NCI-H2081 treated with DMSO at 0.1 percent for 48 hours (cell line): ENCODE results near the gene LRCOL1.

Source experiments
- DNase-seq: peaks from one replicate; lab custom pipeline; 2025; lab: John Stamatoyannopoulos, UW

LRCOL1 gene

DNA sequence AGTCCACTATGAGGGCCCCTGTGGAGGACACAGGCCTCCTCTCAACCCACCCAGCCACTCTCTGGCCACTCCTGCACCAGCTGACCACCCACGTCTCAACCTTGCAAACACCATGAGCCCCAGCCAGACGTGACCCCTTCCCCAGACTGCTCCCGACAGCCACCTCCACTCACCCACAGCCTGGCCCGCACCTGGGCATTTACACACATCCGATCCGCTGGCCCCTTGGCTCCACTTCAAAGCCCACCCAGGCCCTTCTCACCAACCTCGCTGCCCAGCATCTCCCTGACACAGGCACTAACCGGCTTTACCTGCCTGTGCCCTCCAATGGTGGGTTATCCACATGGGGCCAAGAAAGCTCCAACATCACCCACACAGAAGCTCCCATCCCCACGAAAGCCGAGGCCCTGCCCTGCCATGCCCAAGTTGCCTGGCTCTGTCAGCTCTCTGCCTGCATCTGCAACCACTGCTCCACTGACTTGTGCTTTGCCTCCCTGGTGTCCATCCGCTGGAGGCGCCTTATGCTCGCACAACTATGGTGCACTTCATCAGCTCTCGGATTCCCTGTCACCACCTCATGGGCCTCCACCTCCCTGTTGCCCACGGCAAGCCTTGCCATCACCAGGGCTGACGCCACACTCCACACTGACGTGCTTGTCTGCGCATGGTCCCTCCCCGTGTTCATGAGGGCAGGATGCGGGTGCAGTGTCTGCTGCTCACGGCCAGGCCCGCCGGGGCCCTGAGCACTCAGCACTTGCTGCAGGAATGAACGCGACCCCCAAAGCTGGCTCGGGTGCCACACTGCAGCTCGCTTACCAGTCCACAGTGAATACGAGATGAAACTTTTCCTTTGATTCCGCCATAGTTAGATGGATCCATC lies 24.9 kb upstream of the LRCOL1 start:
- no peak for DNase-seq

DNA sequence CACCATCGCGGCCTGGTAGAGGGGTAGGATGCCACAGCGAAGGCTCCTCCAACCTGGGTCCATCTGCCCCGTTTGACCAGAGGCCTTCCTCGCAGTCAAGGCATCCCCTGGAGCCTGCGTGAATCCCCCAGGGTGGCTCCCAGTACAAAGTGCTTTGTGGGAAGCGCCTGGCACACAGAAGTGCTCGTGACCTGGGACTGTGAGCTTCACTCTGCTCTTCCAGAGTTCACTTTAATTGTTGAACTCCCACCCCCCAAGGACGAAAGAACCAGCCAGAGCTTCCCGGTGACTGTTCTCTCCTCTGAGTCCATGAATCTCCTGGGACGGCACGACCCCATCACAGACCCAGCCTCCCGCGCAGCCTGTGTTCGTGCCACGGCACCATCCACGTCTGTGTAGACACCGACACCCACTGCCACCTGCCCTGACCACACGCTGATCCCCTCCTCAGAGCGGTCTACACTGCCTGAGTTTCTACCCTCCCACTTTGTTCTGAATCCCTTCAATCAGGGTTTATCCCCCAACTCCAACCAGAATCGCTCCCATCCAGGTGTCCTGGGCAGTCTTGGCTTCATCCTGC lies 24.1 kb upstream of the LRCOL1 start:
- no peak for DNase-seq

DNA sequence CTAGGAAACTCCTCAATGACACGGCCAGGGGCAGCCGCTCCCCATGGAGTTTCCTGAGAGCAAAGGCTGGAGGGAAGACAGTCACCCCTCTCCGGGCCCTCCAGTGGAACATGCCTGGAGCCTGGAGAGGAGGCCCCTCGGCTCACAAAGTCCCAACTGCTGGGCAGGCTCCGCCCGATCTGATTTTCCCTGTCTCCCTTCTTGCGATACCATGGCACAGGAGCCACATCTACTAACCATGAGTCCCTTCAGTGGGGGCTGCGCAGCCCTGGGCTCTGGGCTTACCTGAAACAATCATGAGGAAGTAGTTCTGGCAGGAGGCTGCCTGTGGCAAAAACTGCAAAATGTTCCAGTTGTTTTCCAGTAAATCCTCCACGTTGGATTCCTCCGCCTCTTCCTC lies 23.5 kb upstream of the LRCOL1 start:
- DNase-seq, result no peak

DNA sequence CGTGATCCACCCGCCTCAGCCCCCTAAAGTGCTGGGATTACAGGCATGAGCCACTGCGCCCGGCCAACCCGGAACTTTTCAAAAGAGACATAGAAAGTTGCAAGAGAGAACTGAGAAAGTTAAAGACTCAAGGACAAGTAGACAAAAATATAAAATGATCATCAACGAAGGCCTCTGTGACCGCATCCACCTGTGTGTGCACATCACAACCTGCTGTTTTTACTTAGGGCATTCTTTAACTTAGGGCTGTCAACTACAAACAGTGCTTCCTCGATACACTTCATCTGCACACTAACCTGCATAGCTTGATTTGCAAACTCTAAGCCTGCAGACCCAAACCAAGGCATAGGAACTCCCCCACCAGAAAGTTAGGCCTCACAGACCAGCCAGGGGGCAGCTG lies 23.0 kb upstream of the LRCOL1 start:
- DNase-seq, result no peak

DNA sequence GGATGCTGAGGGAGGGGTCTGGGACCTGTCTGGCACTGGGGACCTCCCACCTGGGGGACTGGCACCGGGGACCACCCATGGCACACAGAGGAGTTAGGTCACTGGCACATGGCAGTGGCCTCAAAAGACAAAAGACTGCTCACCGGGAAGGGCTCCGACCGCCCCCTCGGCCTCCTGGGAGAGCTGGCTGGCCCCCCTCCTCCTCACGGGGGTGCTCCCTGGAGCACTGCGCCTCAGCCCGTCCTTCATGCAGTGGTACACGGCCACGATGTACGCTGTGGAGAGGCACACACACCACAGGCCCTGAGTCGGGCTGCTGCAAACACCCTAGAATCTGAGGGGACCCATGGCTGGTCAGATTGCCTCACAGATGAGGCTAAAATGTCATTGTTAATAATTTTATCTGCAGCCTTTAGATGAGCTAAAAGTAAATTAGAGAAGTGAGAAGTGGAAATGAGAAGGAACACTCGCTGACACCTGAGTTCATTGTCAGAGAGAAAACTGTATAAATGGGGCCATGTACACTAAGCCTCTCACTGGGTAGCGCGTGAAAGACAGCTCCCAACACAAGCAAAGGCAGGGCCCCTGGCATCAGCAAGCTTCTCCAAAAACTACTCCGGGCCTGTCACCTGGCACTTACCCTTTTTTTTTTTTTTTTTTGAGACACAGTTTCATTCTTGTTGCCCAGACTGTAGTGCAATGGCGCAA lies 22.3 kb upstream of the LRCOL1 start:
- no peak for DNase-seq

DNA sequence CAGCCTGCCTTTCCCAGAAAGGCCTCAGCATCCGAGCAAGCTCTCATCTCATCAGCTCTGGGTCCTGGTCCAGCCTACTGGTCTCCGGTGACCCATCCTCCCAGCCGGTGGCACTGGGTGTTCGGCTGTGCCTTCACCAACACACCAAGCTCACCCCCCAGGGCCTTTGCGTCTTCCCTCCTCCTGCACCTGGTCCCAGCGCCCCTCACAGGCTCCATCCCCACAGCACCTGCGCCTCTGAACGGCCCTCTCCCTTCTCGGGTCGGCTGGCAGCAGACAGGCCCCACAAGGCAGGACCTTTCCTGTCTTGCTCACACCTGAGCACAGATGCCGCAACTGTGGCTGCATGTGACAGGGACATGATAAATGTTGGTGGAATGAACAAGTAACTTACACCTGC lies 21.3 kb upstream of the LRCOL1 start:
- DNase-seq, result no peak

DNA sequence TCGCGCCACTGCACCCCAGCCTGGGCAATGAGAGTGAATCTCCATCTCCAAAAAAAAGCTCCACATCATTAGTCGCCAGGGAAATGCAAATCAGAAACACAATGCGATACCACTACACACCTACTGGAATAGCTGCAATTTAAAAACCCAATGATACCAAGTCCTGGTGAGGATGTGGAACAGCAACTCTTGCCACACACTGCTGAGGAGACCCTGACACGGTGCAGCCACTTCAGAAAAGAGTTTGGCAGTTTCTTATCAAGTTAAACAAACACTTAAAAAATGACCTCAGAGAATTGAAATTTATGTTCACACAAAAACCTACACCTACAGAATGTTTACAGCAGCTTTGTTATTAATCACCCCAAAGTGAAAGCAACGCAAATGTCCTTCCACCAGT lies 20.3 kb upstream of the LRCOL1 start:
- DNase-seq, result no peak

DNA sequence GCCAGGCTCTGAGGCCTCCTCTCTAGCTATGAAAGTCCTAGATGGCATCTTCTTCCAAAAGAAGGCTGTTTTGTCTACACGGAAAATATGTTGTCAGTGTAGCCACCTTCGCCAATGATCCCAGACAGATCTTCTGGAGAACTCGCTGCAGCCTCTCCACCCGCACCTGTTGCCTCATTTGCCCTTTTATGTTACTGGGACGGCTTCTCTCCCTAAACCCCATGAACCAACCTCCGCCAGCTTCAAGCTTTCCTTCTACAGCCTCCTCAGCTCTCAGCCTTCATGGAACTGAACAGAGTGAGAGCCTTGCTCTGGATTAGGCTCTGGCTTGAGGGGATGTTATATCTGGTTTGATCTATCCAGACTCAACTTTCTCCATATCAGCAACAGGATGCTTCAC lies 18.9 kb upstream of the LRCOL1 start:
- no peak for DNase-seq

DNA sequence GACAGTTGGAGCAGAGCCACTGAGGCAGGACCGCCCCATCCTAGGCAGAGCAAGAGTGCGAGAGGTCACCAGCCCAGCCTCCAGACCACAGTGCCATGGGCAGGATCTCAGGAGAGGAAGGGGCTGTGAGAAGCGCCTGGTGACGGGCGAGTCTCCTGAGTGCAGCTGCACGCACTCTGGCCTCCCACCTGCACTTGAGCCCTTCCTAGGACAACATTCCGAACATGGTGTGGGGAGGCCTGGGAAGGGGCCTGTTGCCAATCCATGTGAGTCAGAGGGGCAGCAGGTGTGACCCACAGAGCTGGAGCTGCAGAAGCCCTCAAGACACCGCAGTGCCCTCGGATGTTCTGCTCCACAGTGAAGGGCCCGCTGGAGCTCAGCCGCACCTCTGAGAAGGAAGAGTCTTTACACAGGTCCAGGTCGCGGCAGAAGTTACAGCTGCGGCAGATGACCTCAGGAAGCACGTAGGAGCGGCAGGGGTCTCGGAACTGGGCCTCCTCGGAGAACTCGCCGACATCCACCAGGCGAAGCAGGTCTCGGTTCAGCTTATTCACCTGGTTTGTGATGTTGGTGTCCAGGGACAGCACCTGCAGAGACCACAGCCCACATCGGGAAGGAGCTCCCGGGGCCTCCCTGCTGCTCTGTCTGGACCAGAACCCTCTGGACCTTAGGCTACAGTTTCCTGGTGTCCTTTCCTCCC lies 15.5 kb upstream of the LRCOL1 start:
- DNase-seq, result no peak

DNA sequence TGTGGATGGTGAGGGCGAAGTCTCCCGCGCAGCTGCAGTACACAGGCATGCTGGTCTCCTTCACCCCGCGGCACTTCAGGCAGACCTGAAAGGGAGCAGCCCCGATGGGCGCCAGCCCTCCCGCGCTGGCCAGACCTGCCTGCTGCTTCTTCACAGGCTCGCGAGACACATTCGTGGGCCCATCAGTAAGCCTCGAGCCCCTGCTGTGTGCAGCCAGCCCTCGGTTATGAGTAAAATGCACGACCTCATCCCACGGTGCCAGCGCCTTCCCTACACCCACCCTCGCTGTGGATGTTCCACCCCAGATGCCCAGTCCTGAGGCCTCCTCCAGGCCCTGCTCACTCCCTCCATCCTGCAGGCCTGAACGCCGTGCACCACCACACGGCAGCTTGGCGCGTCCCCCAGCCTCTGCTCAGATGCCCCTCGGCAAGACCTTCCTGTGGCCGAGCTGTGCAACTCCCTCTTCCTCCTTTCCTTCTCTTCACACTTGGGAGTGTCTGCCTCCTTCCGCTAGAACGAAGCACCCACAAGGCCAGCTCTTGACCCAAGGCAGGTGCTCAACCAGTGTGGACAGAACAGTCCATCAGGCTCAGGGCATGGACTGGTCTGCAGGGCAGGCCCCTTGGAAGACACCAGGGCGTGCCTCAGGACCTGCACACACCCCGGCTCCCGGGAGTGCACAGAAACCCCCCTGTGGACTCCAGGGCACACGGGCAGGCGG lies 14.7 kb upstream of the LRCOL1 start:
- DNase-seq, result no peak

DNA sequence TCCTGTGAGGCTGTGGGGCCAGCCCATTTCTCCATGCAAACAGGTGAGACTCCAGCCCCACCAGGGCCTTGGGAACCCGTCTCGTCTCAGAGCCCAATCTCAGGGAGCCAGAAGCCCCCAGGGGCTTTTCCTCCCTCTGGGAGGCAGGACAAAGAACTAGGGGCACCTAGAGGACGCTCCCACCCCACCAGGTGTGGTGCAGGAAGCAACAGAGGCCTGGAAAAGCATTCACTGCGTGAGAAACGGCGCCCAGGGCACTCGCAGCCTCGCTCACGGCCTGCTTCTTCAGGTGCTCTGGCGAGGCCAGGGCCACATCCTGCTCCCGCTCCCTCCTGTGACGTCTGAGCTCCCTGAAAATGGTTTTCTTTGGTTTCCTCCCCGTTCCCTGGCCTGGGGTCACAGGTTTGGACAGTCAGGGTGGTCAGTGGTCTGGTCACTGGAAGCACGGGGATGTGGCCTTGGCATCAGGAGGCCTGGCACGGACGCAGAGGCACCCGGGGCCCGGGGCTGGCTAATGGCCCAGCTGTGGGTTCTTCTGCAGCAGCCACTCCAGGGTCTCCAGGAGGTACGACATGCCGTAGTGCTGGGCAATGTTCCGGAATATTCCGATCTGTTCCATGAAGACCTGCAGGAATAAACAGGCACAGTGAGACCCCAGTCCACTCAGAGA lies 13.9 kb upstream of the LRCOL1 start:
- no peak for DNase-seq

DNA sequence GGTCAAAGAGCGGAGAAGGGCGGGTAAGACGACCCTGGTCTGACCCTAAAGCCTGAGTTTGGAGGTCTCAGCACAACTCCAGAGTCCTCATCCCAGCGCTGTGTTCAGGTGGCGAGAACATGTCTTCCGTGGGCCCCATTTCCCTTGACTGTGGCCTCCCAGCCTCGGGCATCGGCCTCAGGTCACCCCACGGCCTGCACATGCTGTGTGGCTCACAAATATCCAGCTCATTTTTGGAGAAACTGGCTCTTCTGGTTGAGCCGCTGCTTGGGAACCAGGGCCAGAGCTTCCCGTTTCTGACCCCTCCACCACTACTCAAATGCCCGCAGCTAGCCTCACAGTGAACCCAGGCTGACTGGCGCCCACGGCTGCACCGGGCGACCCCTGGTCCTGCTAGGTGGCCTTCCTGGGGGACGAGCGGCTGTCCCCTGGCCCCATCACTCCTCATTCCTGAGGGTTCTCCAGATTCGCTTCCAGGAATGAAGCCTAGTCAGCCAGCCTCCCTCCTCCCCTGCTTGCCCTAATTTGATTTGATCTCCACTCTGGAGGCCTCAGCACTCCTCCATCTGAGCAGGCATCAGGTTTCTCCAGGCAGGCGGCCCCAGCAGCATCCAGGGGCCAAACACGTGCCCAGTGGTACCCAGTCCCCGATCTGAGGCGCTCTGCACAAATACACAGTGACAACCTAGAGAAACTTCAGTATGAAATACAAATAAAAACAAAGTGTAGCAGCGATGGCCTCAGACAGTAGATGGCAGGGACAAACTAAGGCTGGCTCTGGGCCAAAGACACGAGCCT lies 12.9 kb upstream of the LRCOL1 start:
- DNase-seq, result no peak

DNA sequence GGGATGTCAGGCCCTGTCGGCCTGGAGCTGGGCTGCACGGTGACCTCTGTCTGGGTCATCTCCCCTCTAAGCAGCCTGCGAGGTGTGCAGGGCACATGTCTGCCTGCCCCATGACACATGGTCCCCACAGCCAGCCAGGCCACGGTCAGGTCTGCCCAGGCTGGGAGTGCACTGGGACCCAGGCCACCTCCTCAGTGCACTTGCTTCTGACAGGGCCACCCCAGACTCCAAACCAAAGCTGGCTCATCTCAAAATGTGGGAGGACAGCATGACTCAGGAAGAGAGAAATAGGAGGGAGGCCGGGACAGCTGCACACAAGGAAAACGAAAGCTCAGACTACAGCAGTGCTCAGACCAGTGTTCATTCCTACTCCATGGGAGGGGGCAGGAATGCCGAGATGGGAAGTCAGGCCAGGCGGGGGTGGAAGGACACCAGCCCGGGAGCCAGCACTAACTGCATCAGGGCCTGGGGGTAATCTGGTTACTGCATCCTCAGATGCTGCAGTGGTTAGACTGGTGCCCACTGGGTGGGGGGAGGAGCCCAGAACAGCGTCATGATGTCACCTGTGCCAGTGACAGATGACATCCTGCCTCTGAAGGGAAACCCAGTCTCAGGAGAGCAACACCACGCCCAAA lies 12.2 kb upstream of the LRCOL1 start:
- DNase-seq, result no peak

DNA sequence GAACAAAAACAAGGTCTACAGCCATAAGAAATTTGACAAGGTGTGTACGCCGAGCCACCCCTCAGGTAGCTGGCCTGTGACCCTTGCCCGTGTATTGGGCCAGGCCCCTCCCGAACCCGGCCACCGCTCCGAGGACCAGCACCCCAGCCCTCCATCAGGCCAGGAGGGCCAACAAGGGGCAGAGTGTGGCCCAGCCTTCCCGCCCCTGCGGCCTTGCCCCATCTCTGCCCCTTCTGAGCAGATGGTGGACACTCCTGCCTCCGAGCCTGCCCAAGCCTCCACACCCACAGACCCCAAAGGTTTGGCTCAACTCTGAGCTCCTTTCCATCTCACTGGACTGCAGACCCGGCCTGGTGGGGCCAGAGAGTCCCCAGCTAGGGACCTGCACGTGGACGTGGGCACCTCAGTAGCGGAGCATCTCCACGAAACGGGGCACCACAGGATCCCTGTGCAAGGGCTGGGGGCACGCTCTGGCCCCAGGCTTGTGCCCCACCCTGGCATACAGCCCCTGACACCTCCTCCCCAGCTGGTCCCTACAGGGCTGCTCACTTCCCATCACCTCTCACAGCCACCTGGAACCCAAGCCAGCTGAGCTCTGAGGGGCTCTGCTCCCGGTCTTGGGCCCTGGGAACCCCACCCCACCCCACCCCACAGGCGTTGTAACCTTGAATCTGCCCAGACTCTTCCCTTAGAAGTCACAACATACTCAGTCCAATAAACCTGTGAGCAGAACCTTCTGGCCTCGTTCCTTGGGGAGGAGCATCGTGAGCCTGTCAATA lies 11.5 kb upstream of the LRCOL1 start:
- DNase-seq, result no peak

DNA sequence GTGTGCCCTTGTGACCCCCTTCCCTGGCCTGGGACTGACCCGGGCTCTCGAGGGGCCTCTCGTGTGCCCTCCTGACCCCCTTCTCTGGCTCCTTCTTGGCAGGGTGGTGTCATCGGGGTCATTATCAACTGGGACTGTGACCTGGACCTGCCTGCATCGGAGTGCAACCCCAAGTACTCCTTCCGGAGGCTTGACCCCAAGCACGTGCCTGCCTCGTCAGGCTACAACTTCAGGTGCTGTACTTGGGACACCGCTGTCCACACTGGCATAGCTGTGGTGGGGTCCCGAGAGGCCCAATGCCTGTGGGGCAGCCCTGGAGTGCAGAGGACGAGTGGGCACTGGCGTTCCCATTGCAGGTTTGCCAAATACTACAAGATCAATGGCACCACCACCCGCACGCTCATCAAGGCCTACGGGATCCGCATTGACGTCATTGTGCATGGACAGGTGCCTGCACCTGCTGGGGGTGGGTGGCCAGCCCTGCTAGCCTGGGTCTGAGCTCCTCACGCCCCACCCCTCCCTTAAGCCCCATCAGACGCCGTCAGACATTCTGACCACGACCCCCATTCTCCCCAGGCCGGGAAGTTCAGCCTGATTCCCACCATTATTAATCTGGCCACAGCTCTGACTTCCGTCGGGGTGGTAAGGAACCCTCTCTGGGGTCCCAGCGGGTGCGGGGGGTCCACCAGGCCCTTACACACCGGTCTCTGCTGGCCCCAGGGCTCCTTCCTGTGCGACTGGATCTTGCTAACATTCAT lies 10.7 kb upstream of the LRCOL1 start:
- DNase-seq, result no peak

DNA sequence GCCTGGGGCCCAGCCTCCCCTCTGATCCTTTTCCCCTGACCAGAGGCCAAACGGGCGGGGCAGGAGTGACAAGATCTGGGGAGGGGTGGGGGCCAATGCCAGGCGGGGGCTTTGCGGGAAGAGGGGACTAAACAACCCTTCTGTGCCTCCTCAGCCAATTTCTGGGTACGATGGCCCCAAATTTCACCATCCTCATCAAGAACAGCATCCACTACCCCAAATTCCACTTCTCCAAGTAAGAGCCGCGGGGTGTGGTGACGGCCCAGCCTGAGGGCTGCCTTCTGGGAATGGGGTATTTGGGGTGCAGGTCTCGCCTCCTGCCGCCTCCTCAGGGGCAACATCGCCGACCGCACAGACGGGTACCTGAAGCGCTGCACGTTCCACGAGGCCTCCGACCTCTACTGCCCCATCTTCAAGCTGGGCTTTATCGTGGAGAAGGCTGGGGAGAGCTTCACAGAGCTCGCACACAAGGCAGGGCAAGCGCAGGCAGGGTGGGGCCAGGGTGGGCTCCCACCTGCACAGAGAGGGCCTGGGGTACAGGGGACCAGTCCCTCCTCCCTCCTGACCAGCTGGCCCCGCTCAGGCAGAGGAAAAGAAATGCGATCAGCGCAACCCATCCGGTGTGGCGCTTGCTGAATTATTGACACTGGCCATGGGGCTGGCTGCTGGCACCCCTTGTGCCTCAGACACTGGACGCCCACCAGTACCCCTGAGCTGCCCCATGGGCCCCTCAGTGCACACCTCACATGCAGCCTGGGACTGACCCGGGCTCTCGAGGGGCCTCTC lies 9.9 kb upstream of the LRCOL1 start:
- DNase-seq, result no peak

DNA sequence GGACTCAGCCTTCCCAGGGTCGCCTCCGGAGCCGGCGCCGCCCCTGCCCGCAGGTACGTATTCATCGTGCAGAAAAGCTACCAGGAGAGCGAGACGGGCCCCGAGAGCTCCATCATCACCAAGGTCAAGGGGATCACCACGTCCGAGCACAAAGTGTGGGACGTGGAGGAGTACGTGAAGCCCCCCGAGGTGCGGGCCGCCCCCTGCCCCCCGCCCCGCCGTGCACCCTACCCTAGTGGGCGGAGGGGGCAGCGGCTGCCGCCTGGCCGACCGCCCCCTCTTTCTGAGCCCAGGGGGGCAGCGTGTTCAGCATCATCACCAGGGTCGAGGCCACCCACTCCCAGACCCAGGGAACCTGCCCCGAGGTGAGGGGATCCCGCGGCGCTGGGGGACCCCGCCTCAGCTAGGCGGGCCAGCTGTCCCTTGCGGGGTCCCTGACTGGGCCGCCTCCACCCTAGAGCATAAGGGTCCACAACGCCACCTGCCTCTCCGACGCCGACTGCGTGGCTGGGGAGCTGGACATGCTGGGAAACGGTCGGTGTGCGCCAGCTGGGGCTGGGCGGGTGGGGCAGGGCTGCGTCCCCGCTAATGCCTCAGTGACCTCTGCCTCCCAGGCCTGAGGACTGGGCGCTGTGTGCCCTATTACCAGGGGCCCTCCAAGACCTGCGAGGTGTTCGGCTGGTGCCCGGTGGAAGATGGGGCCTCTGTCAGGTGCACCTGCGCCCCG lies 9.2 kb upstream of the LRCOL1 start:
- DNase-seq, result no peak
